ENCODE measurements around the gene RIIAD1.

Gene RIIAD1

DNA sequence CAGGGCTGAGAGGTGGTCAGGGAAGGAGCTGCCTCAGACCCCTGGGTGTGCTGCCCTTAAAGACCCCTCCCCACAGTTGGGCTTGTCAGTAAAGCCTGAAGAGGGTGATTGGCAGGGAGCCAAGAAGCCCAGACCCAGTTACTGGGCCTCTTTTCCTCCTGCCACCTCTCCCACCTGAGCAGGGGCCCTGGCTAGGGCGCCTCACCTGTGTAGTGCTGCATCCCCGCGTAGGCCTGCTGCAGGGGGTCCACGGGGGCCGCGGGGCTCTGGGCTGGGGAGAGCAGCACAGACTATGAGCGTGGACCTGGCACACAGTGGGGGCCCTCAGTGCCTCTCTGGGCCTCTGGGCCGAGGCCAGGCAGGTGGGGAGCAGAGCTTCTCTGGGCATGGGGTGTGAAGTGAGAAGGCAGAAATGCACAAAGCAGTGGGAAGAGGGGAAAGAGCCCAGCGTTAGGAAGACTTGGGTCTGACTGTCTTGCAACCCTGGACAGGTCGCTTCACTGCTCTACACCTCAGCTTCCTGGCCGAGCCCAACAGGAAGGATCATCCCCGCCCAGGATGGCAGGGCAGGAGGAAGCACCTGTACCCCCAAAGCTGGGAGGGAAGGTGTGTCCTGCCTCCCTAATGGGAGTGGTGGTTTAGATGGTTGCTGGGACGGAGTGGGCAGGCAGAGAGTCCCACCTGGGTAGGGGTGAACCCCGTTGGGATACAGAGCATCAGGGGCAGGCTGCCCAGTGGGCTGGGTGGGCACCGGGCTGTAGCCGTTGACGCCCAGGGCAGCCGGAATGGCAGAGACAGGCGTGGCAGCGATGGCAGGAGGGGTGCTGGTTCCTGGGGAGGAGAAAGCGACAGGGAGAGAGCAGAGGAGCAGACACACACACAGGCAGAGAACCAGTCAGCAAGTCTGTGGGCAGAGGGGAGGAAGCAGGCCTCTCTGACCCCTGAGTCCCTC is 14.6 kb upstream of the RIIAD1 start:
- no peak overlapping the region for H3K27ac Mint-ChIP-seq
- H3K9me3 Mint-ChIP-seq = no peaks in the 10 kb centered on the region
- no peaks in the 10 kb centered on the region for H3K27me3 Mint-ChIP-seq (ENCODE audit: low read depth)
- H3K4me1 Mint-ChIP-seq = no peaks in the 10 kb centered on the region
- no peak overlapping the region for H3K4me3 Mint-ChIP-seq
- H3K36me3 Mint-ChIP-seq (ENCODE audit: low read depth) = no peaks in the 10 kb centered on the region
- TF ChIP-seq, protein P1, sequence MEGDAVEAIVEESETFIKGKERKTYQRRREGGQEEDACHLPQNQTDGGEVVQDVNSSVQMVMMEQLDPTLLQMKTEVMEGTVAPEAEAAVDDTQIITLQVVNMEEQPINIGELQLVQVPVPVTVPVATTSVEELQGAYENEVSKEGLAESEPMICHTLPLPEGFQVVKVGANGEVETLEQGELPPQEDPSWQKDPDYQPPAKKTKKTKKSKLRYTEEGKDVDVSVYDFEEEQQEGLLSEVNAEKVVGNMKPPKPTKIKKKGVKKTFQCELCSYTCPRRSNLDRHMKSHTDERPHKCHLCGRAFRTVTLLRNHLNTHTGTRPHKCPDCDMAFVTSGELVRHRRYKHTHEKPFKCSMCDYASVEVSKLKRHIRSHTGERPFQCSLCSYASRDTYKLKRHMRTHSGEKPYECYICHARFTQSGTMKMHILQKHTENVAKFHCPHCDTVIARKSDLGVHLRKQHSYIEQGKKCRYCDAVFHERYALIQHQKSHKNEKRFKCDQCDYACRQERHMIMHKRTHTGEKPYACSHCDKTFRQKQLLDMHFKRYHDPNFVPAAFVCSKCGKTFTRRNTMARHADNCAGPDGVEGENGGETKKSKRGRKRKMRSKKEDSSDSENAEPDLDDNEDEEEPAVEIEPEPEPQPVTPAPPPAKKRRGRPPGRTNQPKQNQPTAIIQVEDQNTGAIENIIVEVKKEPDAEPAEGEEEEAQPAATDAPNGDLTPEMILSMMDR (IDR thresholded peaks at IDR 0.05; ENCODE audit: unreplicated experiment in 3 of 3) = no peak

DNA sequence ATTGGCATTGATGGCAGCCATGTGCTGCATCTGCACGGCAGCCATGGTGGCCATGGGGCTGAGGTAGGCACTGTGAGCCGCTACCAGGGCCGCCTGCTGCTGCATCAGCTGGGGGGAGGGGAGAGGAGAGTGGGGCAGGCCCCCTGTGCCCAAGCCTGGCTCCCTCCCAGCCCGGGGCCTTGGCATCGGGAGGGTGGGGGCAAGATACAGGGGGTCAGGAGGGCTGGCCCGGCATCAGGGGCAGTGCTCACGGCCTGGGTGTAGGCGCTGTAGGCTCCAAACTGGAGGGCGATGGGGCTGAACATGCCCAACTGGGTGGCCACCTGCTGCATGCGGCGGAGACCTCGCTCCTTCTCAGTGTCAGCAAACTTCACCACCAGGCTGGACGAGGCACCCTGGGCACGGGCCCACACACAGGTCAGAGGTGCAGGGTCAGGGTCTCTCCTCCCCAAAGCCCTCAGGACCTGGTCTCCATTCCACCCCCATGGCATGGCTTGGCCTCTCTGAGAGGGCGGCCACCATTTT is 13.7 kb upstream of the RIIAD1 start:
- TF ChIP-seq, protein P1 (IDR thresholded peaks at IDR 0.05; ENCODE audit: unreplicated experiment in 3 of 3) = no peak
- Mint-ChIP-seq H3K4me1 (no peaks in the 10 kb centered on the region), H3K36me3 (ENCODE audit: low read depth) (no peaks in the 10 kb centered on the region), H3K4me3 (no peak overlapping the region), H3K27ac (no peak overlapping the region), H3K9me3 (no peaks in the 10 kb centered on the region), H3K27me3 (ENCODE audit: low read depth) (no peaks in the 10 kb centered on the region)

DNA sequence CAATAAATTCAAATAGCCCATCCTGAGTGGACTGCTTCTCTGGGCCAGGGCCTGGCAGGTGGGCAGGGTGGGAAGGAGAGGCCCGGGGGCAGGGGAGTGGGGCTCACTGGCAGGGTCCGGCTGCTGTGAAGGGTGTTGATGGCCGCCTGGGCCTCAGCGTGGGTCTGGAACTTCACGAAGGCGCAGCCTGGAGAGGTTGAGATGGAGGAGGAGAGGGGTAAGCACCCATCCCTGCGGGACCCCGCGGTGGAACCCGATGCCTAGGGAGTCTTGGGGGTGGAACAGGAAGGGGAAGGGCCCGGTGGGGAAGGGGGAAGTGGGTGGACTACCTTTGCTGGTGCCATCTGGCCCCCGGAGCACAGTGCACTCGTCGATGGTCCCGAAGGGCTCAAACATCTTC is 12.4 kb upstream of the RIIAD1 start:
- no peaks in the 10 kb centered on the region for H3K9me3 Mint-ChIP-seq
- no peaks in the 10 kb centered on the region for H3K4me1 Mint-ChIP-seq

DNA sequence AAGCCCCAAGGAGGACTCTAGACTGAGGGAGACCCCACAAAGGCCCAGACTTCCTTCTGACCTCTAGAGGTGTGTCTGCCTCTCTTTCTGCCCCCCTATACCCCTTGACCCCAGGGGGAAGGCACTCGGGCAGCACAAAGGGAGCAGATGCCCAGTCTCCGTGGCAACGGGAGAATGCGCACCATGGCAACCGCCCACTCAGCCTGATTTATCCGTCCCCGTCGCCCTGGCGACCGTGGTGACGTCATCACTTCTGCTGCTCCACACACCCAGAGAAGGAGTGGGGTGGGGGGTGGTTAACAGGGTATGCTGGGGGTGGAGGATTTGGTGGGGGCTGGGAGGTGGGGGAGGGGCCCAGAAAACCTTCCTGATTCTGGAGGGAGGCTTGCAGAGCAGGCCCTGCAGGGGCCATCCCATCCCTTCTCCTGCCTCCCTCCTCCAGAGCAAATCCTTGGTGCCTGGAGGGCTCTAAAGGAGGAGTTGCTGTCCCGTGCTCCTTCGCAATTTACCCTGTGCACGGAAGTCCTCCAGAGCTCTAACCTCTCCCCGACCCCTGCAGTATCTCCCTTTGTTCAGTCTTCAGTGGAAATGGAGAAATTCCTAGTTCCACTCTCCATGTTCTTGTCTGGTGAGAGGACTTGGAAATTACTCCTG is 11.0 kb upstream of the RIIAD1 start:
- Mint-ChIP-seq H3K36me3 (ENCODE audit: low read depth) (no peaks in the 10 kb centered on the region), H3K27ac (no peak overlapping the region), H3K27me3 (ENCODE audit: low read depth) (peaks cover 22% of the 10 kb centered on the region), H3K4me1 (no peaks in the 10 kb centered on the region), H3K4me3 (no peak overlapping the region), H3K9me3 (no peaks in the 10 kb centered on the region)
- TF ChIP-seq, protein P1 (IDR thresholded peaks at IDR 0.05; ENCODE audit: unreplicated experiment in 3 of 3) = no peak

More for the DNA sequence above, 12.4 kb upstream of the RIIAD1 start:
- Mint-ChIP-seq H3K4me3 (no peak overlapping the region), H3K27me3 (ENCODE audit: low read depth) (peaks cover 8% of the 10 kb centered on the region), H3K36me3 (ENCODE audit: low read depth) (no peaks in the 10 kb centered on the region), H3K27ac (no peak overlapping the region)
- TF ChIP-seq, protein P1 (IDR thresholded peaks at IDR 0.05; ENCODE audit: unreplicated experiment in 3 of 3) = no peak

DNA sequence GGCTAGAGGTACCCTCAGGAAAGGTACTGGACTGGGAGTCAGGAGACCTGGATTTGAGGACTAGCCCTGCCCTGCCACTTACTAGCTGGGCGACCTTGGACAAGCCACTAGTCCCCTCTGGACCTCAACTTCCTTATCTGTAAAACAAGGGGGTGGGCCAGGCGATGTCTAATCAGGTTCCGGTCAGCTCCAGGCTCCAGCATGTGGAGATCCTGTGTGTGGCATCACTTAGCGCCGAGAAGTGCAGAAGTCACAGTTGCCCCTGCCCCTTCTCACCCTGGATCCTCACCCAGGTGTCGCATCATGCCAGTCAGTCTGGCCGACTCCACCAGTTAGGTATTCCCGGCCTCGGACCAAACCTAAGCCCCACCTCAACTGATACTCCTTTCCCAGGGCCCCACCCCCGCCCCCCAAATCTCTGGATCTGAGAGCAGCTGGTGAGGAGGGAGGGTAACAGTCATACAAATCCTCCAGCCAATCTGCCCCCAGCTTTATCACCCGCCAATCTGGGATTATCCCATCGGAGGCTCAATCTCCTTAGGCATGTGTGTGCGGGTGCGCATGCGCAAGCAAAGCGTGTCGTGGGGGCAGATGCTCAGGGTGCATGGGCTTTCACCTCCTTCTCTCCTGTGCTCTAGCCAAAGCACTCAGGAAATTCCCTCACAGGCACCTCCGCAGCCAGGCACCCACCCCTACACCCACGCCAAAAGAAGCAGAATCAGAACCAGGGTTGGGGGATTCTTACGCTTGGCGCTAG is 10.1 kb upstream of the RIIAD1 start:
- Mint-ChIP-seq H3K4me1 (no peaks in the 10 kb centered on the region), H3K36me3 (ENCODE audit: low read depth) (no peaks in the 10 kb centered on the region), H3K4me3 (no peak overlapping the region), H3K27ac (no peak overlapping the region), H3K9me3 (no peaks in the 10 kb centered on the region), H3K27me3 (ENCODE audit: low read depth) (peaks cover 31% of the 10 kb centered on the region)
- TF ChIP-seq, protein P1 (IDR thresholded peaks at IDR 0.05; ENCODE audit: unreplicated experiment in 3 of 3) = no peak

Data from nephron (organoid).